Thoracic aorta (tissue), 2 donors: ENCODE data around the gene AMOTL1. TPM values are rescaled to one million over a fixed set of nuclear protein-coding genes. Genes with fewer than 3 reads are reported as not detected.

Source experiments
- ATAC-seq: fragments of 150-250 bp; one replicate; pipeline ENCODE4 v1.8.0; 2017; ENCODE audit warnings: low read depth; ENCODE audit not compliant: insufficient number of reproducible peaks, low FRiP score
- DNase-seq: peaks from one replicate; pipeline ENCODE4 v3.0.0-alpha.2; 2020; ENCODE audit warnings: low spot score
- H3K27ac ChIP-seq, 2 donors: fragments of 200-600 bp; sonication (generic); 1 replicate in 1 of 2; 2 replicates in 1 of 2; pipeline ENCODE4 v1.5.1; 2016; ENCODE audit warnings: mild to moderate bottlenecking in 2 of 2, moderate library complexity in 2 of 2
- H3K27me3 ChIP-seq: fragments of 200-600 bp; sonication (generic); replicated peaks from 2 replicates; pipeline ENCODE4 v1.6.0; 2016; ENCODE audit warnings: mild to moderate bottlenecking; ENCODE audit not compliant: insufficient read depth
- H3K36me3 ChIP-seq: fragments of 200-600 bp; sonication (generic); one replicate; pipeline ENCODE4 v1.5.1; 2016
- H3K4me1 ChIP-seq, 2 donors: fragments of 200-600 bp; sonication (generic); 1 replicate in 1 of 2; 2 replicates in 1 of 2; pipeline versions ENCODE4 v1.5.1 to v1.6.0; 2016; ENCODE audit warnings: low read depth in 2 of 2, mild to moderate bottlenecking in 1 of 2; ENCODE audit not compliant: control insufficient read depth in 1 of 2
- H3K4me3 ChIP-seq: fragments of 200-600 bp; sonication (generic); 2 replicates; pipeline ENCODE4 v1.5.1; 2016; ENCODE audit warnings: mild to moderate bottlenecking
- H3K9me3 ChIP-seq: fragments of 200-600 bp; sonication (generic); 2 replicates; pipeline ENCODE4 v1.5.1; 2016
- CTCF ChIP-seq: fragments of 200-600 bp; sonication (generic); IDR thresholded peaks from one replicate; pipeline ENCODE4 v1.5.1; 2019; ENCODE audit warnings: antibody characterized with exemption
- total RNA-seq, 2 donors: library from RNA; depleted of rRNA; stranded (reverse); fragments of >200 nt; gene quantifications; one replicate each; pipeline versions ENCODE4 v1.1.0 to v1.2.3, GENCODE V29; 2016

Gene AMOTL1
- 10 to 100 TPM; 64.2 to 89.5 TPM for total RNA-seq

- peak; percentile 84 for DNase-seq
- Histone ChIP-seq H3K27ac (peak within 1 kb of the TSS; percentile 88 to 92), H3K4me1 (peaks cover 10 to 25% of the 10 kb centered on the region in 2 donors), H3K36me3 (no peaks in the 10 kb centered on the region), H3K27me3 (no peaks in the 10 kb centered on the region), H3K9me3 (no peaks in the 10 kb centered on the region), H3K4me3 (peak within 1 kb of the TSS; percentile 92)
- peak; percentile 75 for ATAC-seq
- TF ChIP-seq CTCF, result no peak
Observed at GRCh38 chr11:94767701-94768601, at the start of gene AMOTL1. Gene AMOTL1 (plus strand): TSS chr11:94768356. CDS start chr11:94768512, 156 bp downstream.

- no peaks in the 10 kb centered on the region for H3K27me3 ChIP-seq
- no peak for TF ChIP-seq CTCF
- no peaks in the 10 kb centered on the region for H3K9me3 ChIP-seq
- DNase-seq (no peak), ATAC-seq (no peak)
- no peaks in the 10 kb centered on the region for H3K36me3 ChIP-seq
- H3K27ac ChIP-seq, result no peak overlapping the region
- H3K4me3 ChIP-seq, result no peak overlapping the region
- H3K4me1 ChIP-seq, result no peaks in the 10 kb centered on the region
Observed at GRCh38 chr11:94719876-94720275, 48.3 kb upstream of the AMOTL1 start.

- Histone ChIP-seq H3K4me3 (no peak overlapping the region), H3K4me1 (no peaks in the 10 kb centered on the region), H3K9me3 (no peaks in the 10 kb centered on the region), H3K36me3 (no peaks in the 10 kb centered on the region), H3K27me3 (no peaks in the 10 kb centered on the region), H3K27ac (no peak overlapping the region)
- DNase-seq (no peak), ATAC-seq (no peak)
- TF ChIP-seq CTCF, result no peak
Observed at GRCh38 chr11:94721565-94722292, 46.4 kb upstream of the AMOTL1 start.

GRCh38 chr11:94722735-94723134 is 45.4 kb upstream of the AMOTL1 start:
- Histone ChIP-seq H3K27ac (no peak overlapping the region), H3K4me3 (no peak overlapping the region), H3K4me1 (no peaks in the 10 kb centered on the region), H3K27me3 (no peaks in the 10 kb centered on the region), H3K36me3 (no peaks in the 10 kb centered on the region), H3K9me3 (no peaks in the 10 kb centered on the region)
- no peak for TF ChIP-seq CTCF
- DNase-seq (no peak), ATAC-seq (no peak)

GRCh38 chr11:94725097-94725496 is 43.1 kb upstream of the AMOTL1 start:
- Histone ChIP-seq H3K9me3 (no peaks in the 10 kb centered on the region), H3K27ac (no peak overlapping the region), H3K4me1 (no peaks in the 10 kb centered on the region), H3K27me3 (no peaks in the 10 kb centered on the region), H3K4me3 (no peak overlapping the region), H3K36me3 (no peaks in the 10 kb centered on the region)
- ATAC-seq (no peak), DNase-seq (no peak)
- TF ChIP-seq CTCF, result no peak
